GM12878 (cell line): ENCODE data around the gene SOX6.

ENCODE experiments used
- BHLHE40 ChIP-seq, 2 experiments: fragments of 450-650 bp in 1 of 2; IDR thresholded peaks; 2 replicates each; pipeline ENCODE4 v1.6.1; 2011 to 2017; ENCODE audit warnings: low read depth in 2 of 2, borderline replicate concordance in 1 of 2, improper control_type of control experiment in 1 of 2, low read length in 1 of 2, mild to moderate bottlenecking in 1 of 2
- BRCA1 ChIP-seq: IDR thresholded peaks from 2 replicates; pipeline ENCODE4 v1.6.1; 2011; ENCODE audit warnings: low read depth, low read length, improper control_type of control experiment
- CREB1 ChIP-seq: IDR thresholded peaks from 2 replicates; pipeline ENCODE4 v1.6.1; 2012; ENCODE audit warnings: low read depth, mild to moderate bottlenecking, inconsistent platforms
- EZH2 ChIP-seq: IDR thresholded peaks from 2 replicates; pipeline ENCODE4 v1.6.1; 2012; ENCODE audit warnings: low read depth, mild to moderate bottlenecking, control low read depth, inconsistent platforms, low read length, borderline replicate concordance; ENCODE audit not compliant: control insufficient read depth
- MXI1 ChIP-seq: fragments of 150-350 bp; IDR thresholded peaks from 2 replicates; pipeline ENCODE4 v1.6.1; 2011; ENCODE audit warnings: low read depth, mild to moderate bottlenecking, inconsistent platforms, low read length, improper control_type of control experiment
- POLR2AphosphoS5 ChIP-seq: IDR thresholded peaks from 2 replicates; pipeline ENCODE4 v1.6.1; 2011; ENCODE audit warnings: mild to moderate bottlenecking, low read length, inconsistent platforms
- POU2F2 ChIP-seq: IDR thresholded peaks from 3 replicates; pipeline ENCODE4 v1.6.1; 2011; ENCODE audit warnings: low read depth, mild to moderate bottlenecking, low read length, borderline replicate concordance
- RBBP5 ChIP-seq: fragments of 200-600 bp; sonication (generic); conservative IDR thresholded peaks from 2 replicates; pipeline ENCODE4 v1.6.1; 2016
- SREBF1 ChIP-seq: IDR thresholded peaks from 2 replicates; pipeline ENCODE4 v1.6.1; 2012; ENCODE audit warnings: mild to moderate bottlenecking, low read length
- YY1 ChIP-seq: IDR thresholded peaks from 2 replicates; pipeline ENCODE4 v1.6.1; 2011; ENCODE audit warnings: low read depth, mild to moderate bottlenecking, low read length
- ZSCAN29 ChIP-seq: fragments of 450-650 bp; IDR thresholded peaks from 2 replicates; pipeline ENCODE4 v1.6.1; 2017; ENCODE audit warnings: mild to moderate bottlenecking, moderate library complexity
- TF ChIP-seq, protein P1 (sequence below), 3 experiments: IDR thresholded peaks in 2 of 3; conservative IDR thresholded peaks in 1 of 3; 2 replicates each; pipeline ENCODE4 v1.5.1; 2011; ENCODE audit warnings: low read depth in 3 of 3, low read length in 3 of 3, mild to moderate bottlenecking in 3 of 3, control low read depth in 2 of 3, moderate library complexity in 2 of 3, inconsistent platforms in 1 of 3, mixed read lengths in 1 of 3; ENCODE audit not compliant: control insufficient read depth in 2 of 3, insufficient read depth in 1 of 3; ENCODE audit errors: extremely low read depth in 1 of 3
- TF ChIP-seq, protein P2 (sequence below): fragments of 450-650 bp; IDR thresholded peaks from 2 replicates; pipeline ENCODE4 v1.6.1; 2016; ENCODE audit warnings: mild to moderate bottlenecking, moderate library complexity, borderline replicate concordance
- TF ChIP-seq, protein P3 (sequence below): IDR thresholded peaks from 2 replicates; pipeline ENCODE4 v1.6.1; 2012; ENCODE audit warnings: low read depth, low read length, improper control_type of control experiment

DNA sequence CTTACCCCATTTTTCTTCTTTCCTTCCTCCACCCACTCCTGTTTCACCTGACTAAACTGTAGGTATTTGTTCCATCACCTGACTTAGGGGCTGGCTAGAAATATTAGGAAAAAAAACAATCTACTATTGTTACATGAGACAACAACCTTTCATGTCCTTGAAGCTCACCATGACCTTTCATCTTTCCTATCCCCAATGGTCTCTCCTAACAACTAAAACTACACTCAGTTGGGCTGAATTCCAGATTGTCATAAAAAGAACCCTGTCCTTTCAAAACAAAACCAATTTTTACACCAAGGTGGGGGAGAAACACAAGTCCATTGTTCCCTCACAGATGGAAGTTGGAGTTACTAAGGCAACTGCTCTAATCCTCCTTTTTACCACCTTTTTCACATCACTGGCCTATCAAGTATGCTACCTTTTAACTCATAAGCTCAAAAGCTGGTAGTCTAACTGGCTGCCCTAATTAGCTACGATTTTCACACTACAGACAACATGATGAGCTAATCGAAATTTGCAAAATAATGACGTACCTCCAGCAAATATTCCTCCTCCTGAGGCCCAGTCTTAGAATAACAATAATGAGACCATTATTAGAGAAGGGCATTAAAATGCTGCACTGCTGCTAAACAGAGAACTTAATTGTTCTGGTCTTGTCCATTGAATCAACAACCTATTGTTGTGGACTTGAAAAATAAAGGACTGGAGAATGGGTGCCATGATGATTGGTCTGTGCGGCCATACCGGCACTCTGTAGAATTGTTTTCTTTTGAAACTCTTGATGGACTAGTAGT lies 46.5 kb upstream of the SOX6 start:
- TF ChIP-seq, protein P1, sequence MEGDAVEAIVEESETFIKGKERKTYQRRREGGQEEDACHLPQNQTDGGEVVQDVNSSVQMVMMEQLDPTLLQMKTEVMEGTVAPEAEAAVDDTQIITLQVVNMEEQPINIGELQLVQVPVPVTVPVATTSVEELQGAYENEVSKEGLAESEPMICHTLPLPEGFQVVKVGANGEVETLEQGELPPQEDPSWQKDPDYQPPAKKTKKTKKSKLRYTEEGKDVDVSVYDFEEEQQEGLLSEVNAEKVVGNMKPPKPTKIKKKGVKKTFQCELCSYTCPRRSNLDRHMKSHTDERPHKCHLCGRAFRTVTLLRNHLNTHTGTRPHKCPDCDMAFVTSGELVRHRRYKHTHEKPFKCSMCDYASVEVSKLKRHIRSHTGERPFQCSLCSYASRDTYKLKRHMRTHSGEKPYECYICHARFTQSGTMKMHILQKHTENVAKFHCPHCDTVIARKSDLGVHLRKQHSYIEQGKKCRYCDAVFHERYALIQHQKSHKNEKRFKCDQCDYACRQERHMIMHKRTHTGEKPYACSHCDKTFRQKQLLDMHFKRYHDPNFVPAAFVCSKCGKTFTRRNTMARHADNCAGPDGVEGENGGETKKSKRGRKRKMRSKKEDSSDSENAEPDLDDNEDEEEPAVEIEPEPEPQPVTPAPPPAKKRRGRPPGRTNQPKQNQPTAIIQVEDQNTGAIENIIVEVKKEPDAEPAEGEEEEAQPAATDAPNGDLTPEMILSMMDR (IDR thresholded peaks at IDR 0.05 in 2 of 3, conservative IDR thresholded peaks at IDR 0.05 in 1 of 3; ENCODE audit: control insufficient read depth in 2 of 3, extremely low read depth in 1 of 3, insufficient read depth in 1 of 3, low read depth in 3 of 3, low read length in 3 of 3): no peak
- TF ChIP-seq POU2F2 (no peak), EZH2 (no peak), BRCA1 (no peak), MXI1 (no peak), CREB1 (no peak), RBBP5 (no peak), POLR2AphosphoS5 (no peak), BHLHE40 (IDR thresholded peaks at IDR 0.05; ENCODE audit: borderline replicate concordance in 1 of 2, low read depth in 2 of 2, low read length in 1 of 2) (no peak), YY1 (no peak), SREBF1 (no peak), ZSCAN29 (no peak)
- TF ChIP-seq, protein P2, sequence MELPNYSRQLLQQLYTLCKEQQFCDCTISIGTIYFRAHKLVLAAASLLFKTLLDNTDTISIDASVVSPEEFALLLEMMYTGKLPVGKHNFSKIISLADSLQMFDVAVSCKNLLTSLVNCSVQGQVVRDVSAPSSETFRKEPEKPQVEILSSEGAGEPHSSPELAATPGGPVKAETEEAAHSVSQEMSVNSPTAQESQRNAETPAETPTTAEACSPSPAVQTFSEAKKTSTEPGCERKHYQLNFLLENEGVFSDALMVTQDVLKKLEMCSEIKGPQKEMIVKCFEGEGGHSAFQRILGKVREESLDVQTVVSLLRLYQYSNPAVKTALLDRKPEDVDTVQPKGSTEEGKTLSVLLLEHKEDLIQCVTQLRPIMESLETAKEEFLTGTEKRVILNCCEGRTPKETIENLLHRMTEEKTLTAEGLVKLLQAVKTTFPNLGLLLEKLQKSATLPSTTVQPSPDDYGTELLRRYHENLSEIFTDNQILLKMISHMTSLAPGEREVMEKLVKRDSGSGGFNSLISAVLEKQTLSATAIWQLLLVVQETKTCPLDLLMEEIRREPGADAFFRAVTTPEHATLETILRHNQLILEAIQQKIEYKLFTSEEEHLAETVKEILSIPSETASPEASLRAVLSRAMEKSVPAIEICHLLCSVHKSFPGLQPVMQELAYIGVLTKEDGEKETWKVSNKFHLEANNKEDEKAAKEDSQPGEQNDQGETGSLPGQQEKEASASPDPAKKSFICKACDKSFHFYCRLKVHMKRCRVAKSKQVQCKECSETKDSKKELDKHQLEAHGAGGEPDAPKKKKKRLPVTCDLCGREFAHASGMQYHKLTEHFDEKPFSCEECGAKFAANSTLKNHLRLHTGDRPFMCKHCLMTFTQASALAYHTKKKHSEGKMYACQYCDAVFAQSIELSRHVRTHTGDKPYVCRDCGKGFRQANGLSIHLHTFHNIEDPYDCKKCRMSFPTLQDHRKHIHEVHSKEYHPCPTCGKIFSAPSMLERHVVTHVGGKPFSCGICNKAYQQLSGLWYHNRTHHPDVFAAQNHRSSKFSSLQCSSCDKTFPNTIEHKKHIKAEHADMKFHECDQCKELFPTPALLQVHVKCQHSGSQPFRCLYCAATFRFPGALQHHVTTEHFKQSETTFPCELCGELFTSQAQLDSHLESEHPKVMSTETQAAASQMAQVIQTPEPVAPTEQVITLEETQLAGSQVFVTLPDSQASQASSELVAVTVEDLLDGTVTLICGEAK: no peak
- TF ChIP-seq, protein P3, sequence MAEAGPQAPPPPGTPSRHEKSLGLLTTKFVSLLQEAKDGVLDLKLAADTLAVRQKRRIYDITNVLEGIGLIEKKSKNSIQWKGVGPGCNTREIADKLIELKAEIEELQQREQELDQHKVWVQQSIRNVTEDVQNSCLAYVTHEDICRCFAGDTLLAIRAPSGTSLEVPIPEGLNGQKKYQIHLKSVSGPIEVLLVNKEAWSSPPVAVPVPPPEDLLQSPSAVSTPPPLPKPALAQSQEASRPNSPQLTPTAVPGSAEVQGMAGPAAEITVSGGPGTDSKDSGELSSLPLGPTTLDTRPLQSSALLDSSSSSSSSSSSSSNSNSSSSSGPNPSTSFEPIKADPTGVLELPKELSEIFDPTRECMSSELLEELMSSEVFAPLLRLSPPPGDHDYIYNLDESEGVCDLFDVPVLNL: no peak
